Neutrophil (primary cell): ENCODE data around the gene MYDGF.

Experiments
- H3K27ac ChIP-seq: fragments of 200-600 bp; sonication (generic); 2 replicates; pipeline ENCODE4 v1.5.1; 2016; ENCODE audit warnings: mild to moderate bottlenecking, moderate library complexity
- H3K27me3 ChIP-seq: fragments of 200-600 bp; sonication (generic); 2 replicates; pipeline ENCODE4 v1.6.0; 2016; ENCODE audit warnings: mild to moderate bottlenecking
- H3K36me3 ChIP-seq: fragments of 200-600 bp; sonication (generic); 2 replicates; pipeline ENCODE4 v1.5.1; 2017
- H3K4me1 ChIP-seq, 2 experiments: fragments of 200-600 bp in 1 of 2; sonication (generic) in 1 of 2; 1 replicate in 1 of 2; 2 replicates in 1 of 2; pipeline versions ENCODE4 v1.5.1 to v1.6.1; 2013 to 2016; ENCODE audit warnings: low read depth in 1 of 2, low read length in 1 of 2, mild to moderate bottlenecking in 1 of 2, moderate library complexity in 1 of 2; ENCODE audit not compliant: control insufficient read depth in 1 of 2, insufficient read depth in 1 of 2
- H3K4me3 ChIP-seq, 2 experiments: fragments of 200-600 bp in 1 of 2; sonication (generic) in 1 of 2; 1 replicate in 1 of 2; 2 replicates in 1 of 2; pipeline ENCODE4 v1.5.1; 2013 to 2016; ENCODE audit warnings: low read depth in 1 of 2, low read length in 1 of 2, mild to moderate bottlenecking in 1 of 2, moderate library complexity in 1 of 2
- H3K9me3 ChIP-seq: fragments of 200-600 bp; sonication (generic); 2 replicates; pipeline ENCODE4 v1.5.1; 2016
- CTCF ChIP-seq: fragments of 200-600 bp; sonication (generic); IDR thresholded peaks from 2 replicates; pipeline ENCODE4 v1.5.1; 2016; ENCODE audit warnings: antibody characterized with exemption

Gene MYDGF

GRCh38 chr19:4703671-4704316 lies 33.7 kb upstream of the MYDGF start:
- peaks cover 86% of the 10 kb centered on the region for H3K36me3 ChIP-seq
- no peak for TF ChIP-seq CTCF
- no peaks in the 10 kb centered on the region for H3K27me3 ChIP-seq
- no peaks in the 10 kb centered on the region for H3K4me1 ChIP-seq
- H3K9me3 ChIP-seq: no peaks in the 10 kb centered on the region
- no peak overlapping the region for H3K4me3 ChIP-seq
- H3K27ac ChIP-seq: no peak overlapping the region

GRCh38 chr19:4702764-4703163 lies 32.6 kb upstream of the MYDGF start:
- H3K27me3 ChIP-seq: no peaks in the 10 kb centered on the region
- no peaks in the 10 kb centered on the region for H3K4me1 ChIP-seq
- no peak overlapping the region for H3K4me3 ChIP-seq
- TF ChIP-seq CTCF: no peak
- no peaks in the 10 kb centered on the region for H3K9me3 ChIP-seq
- H3K27ac ChIP-seq: no peak overlapping the region
- H3K36me3 ChIP-seq: peaks cover 91% of the 10 kb centered on the region

GRCh38 chr19:4701557-4701956 lies 31.4 kb upstream of the MYDGF start:
- TF ChIP-seq CTCF: no peak
- no peaks in the 10 kb centered on the region for H3K4me1 ChIP-seq
- no peaks in the 10 kb centered on the region for H3K27me3 ChIP-seq
- no peak overlapping the region for H3K27ac ChIP-seq
- H3K36me3 ChIP-seq: peaks cover 95% of the 10 kb centered on the region
- H3K9me3 ChIP-seq: no peaks in the 10 kb centered on the region
- no peak overlapping the region for H3K4me3 ChIP-seq

- no peak for TF ChIP-seq CTCF
- no peak overlapping the region for H3K4me3 ChIP-seq
- H3K4me1 ChIP-seq: no peaks in the 10 kb centered on the region
- peaks cover 97% of the 10 kb centered on the region for H3K36me3 ChIP-seq
- no peaks in the 10 kb centered on the region for H3K27me3 ChIP-seq
- no peaks in the 10 kb centered on the region for H3K9me3 ChIP-seq
- H3K27ac ChIP-seq: no peak overlapping the region
Observed at GRCh38 chr19:4700693-4700970, 30.5 kb upstream of the MYDGF start.

GRCh38 chr19:4699826-4700692 lies 29.9 kb upstream of the MYDGF start:
- Histone ChIP-seq H3K9me3 (no peaks in the 10 kb centered on the region), H3K36me3 (peaks cover 97% of the 10 kb centered on the region), H3K27me3 (no peaks in the 10 kb centered on the region), H3K27ac (no peak overlapping the region), H3K4me3 (no peak overlapping the region), H3K4me1 (no peaks in the 10 kb centered on the region)
- no peak for TF ChIP-seq CTCF
